ENCODE measurements around the gene BACH2. TPM values are rescaled to one million over a fixed set of nuclear protein-coding genes. Genes with fewer than 3 reads are reported as not detected.

BACH2 gene
- polyA plus RNA-seq, 2 of the 4 experiments (the other 2 are of a cell fraction) = 0.01 to 0.36 TPM

DNA sequence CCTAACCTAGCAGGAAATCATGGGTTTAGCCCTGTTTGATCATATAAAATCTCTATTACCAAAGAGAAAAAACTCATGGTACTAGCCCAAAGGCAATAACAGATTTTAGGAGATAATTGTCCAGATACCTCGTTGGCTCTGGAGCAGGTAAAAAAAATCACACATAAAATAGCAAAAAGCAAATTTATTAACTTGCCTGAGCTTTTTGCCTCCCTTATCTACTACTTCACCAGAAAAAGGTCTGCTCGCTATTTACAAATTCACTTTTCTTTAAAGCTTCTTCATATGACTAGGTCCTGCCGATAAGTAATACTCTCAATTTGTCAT, 320.0 kb downstream of the BACH2 start:
- no peaks in the 10 kb centered on the region for H3K9me3 ChIP-seq
- TF ChIP-seq, protein P1, sequence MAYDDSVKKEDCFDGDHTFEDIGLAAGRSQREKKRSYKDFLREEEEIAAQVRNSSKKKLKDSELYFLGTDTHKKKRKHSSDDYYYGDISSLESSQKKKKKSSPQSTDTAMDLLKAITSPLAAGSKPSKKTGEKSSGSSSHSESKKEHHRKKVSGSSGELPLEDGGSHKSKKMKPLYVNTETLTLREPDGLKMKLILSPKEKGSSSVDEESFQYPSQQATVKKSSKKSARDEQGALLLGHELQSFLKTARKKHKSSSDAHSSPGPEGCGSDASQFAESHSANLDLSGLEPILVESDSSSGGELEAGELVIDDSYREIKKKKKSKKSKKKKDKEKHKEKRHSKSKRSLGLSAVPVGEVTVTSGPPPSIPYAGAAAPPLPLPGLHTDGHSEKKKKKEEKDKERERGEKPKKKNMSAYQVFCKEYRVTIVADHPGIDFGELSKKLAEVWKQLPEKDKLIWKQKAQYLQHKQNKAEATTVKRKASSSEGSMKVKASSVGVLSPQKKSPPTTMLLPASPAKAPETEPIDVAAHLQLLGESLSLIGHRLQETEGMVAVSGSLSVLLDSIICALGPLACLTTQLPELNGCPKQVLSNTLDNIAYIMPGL (CRISPR knock-in tag; IDR thresholded peaks at IDR 0.05; ENCODE audit: borderline replicate concordance) = no peak
- TF ChIP-seq FOXS1 (CRISPR knock-in tag; IDR thresholded peaks at IDR 0.05) (no peak), POLR2A (IDR thresholded peaks at IDR 0.05; ENCODE audit: low read length) (no peak), ZSCAN20 (CRISPR knock-in tag; IDR thresholded peaks at IDR 0.05) (no peak), EHMT2 (IDR thresholded peaks at IDR 0.05; ENCODE audit: low read depth) (no peak), ZC3H11A (IDR thresholded peaks at IDR 0.05) (no peak), RARB (CRISPR knock-in tag; IDR thresholded peaks at IDR 0.05) (no peak), ZNF302 (CRISPR knock-in tag; IDR thresholded peaks at IDR 0.05) (no peak), KDM5A (IDR thresholded peaks at IDR 0.05) (no peak)
- TF ChIP-seq, protein P2, sequence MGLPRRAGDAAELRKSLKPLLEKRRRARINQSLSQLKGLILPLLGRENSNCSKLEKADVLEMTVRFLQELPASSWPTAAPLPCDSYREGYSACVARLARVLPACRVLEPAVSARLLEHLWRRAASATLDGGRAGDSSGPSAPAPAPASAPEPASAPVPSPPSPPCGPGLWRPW (IDR thresholded peaks at IDR 0.05) = no peak
- TF ChIP-seq, protein P3, sequence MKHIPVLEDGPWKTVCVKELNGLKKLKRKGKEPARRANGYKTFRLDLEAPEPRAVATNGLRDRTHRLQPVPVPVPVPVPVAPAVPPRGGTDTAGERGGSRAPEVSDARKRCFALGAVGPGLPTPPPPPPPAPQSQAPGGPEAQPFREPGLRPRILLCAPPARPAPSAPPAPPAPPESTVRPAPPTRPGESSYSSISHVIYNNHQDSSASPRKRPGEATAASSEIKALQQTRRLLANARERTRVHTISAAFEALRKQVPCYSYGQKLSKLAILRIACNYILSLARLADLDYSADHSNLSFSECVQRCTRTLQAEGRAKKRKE (CRISPR knock-in tag; IDR thresholded peaks at IDR 0.05; ENCODE audit: low read depth) = no peak
- TF ChIP-seq, protein P4, sequence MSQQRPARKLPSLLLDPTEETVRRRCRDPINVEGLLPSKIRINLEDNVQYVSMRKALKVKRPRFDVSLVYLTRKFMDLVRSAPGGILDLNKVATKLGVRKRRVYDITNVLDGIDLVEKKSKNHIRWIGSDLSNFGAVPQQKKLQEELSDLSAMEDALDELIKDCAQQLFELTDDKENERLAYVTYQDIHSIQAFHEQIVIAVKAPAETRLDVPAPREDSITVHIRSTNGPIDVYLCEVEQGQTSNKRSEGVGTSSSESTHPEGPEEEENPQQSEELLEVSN (IDR thresholded peaks at IDR 0.05; ENCODE audit: borderline replicate concordance, low read depth) = no peak
- no peak overlapping the region for H3K27ac ChIP-seq
- no peak overlapping the region for H3K4me3 ChIP-seq
- ATAC-seq = no peak
- H3K4me1 ChIP-seq = no peaks in the 10 kb centered on the region
- FAIRE-seq = no peak
- ChIA-PET POLR2A (no interaction called here), CTCF (interaction anchor here (3.2 kb wide), 1 partner anchor 503 kb away, joined by 10 read pairs; no protein-coding TSS in a partner anchor)
- 64% methylated on average over 3 of the region's 3 CpGs for WGBS (ENCODE audit: missing lambda C conversion rate)
- DNase-seq (ENCODE audit: low read depth in 1 of 2, low spot score in 1 of 2) = no peak
- no peak overlapping the region for H3K4me2 ChIP-seq

DNA sequence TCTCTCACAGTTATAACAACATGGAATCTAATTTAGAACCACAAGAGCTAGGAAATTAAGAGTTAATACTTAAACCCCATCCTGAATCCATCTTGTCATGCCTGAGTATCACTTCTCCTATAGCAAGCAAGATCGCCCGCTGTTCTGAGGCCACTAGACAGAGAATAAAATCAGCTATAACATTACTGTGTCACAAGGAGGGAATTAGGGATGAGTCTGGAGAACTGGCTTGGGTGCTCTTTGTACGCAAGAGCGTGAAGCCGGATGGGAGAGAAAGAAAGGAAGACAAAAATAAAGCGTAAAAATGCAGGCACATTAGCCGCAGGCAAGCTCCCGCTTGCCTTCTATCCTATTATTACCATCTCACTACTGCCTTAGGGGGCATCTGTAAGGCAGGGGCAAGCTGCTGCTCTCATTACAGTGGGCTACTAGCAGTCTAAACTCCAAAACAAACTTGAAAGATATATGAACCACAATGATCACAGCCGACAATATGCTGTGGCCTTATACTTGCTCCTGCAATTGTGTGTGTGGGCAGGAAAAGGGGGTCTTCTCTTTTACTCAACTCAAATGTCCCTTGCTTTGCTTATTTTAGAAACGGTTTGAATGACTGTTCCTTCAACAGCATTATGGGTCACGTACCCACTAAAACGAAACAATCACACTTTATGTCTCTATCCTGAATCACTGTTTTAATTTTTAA, 320.5 kb downstream of the BACH2 start:
- ChIA-PET CTCF (interaction anchor here (3.2 kb wide), 1 partner anchor 503 kb away, joined by 10 read pairs; no protein-coding TSS in a partner anchor), POLR2A (no interaction called here)
- H3K9me3 ChIP-seq = no peaks in the 10 kb centered on the region
- FAIRE-seq (no peak), DNase-seq (ENCODE audit: low read depth in 1 of 2, low spot score in 1 of 2) (no peak), ATAC-seq (no peak)
- no peaks in the 10 kb centered on the region for H3K4me1 ChIP-seq
- no peak for TF ChIP-seq CBX8 (IDR thresholded peaks at IDR 0.05)
- H3K4me2 ChIP-seq = no peak overlapping the region
- no peak overlapping the region for H3K4me3 ChIP-seq
- WGBS (ENCODE audit: missing lambda C conversion rate) = 72% methylated on average over 12 of the region's 12 CpGs
- H3K27ac ChIP-seq = no peak overlapping the region

DNA sequence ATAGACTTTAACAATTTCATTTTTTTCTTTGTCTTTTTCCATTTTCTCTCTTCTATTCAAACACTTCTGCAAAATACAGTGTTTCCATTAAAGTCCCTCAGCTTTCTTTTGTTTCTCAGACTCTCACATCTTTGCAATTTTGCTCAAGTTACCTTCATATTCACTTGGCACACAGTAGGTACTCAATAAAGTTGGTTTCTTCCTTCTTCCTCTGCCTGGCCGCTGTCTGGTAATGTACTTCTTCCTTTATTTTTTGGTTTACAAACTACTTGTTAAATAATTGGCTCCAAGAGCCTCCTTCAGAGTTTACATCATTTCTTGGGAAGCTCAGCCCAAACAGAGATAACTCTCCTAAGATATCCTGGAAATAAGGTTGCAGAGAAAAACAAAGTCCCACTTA, 321.3 kb downstream of the BACH2 start:
- ChIA-PET POLR2A (no interaction called here), CTCF (interaction anchor here (0.8 to 3.2 kb wide), 2 partner anchors 35 to 504 kb away, joined by 5 to 10 read pairs (median 8); no protein-coding TSS in a partner anchor)
- TF ChIP-seq, protein P1 (CRISPR knock-in tag; IDR thresholded peaks at IDR 0.05; ENCODE audit: borderline replicate concordance) = no peak
- TF ChIP-seq NR3C1 (IDR thresholded peaks at IDR 0.05) (no peak), FOSL2 (IDR thresholded peaks at IDR 0.05) (no peak), FOSL2 (CRISPR knock-in tag; IDR thresholded peaks at IDR 0.05) (no peak), ZC3H11A (IDR thresholded peaks at IDR 0.05) (no peak)
- Histone ChIP-seq H3K9me3 (no peaks in the 10 kb centered on the region), H3K4me2 (no peak overlapping the region), H3K4me1 (no peaks in the 10 kb centered on the region), H3K4me3 (no peak overlapping the region), H3K27ac (no peak overlapping the region)
- FAIRE-seq (no peak), DNase-seq (ENCODE audit: low read depth in 1 of 2, low spot score in 1 of 2) (no peak), ATAC-seq (no peak)
- WGBS (ENCODE audit: missing lambda C conversion rate) = 13% methylated on average over 1 of the region's 1 CpG
